Glomerular visceral epithelial cell (primary cell): Measurements from ENCODE around the gene MXRA7.

Experiments used
- DNase-seq: peaks from one replicate; pipeline ENCODE4 v3.0.0-alpha.2; 2016; ENCODE audit errors: extremely low spot score

Gene MXRA7

DNA sequence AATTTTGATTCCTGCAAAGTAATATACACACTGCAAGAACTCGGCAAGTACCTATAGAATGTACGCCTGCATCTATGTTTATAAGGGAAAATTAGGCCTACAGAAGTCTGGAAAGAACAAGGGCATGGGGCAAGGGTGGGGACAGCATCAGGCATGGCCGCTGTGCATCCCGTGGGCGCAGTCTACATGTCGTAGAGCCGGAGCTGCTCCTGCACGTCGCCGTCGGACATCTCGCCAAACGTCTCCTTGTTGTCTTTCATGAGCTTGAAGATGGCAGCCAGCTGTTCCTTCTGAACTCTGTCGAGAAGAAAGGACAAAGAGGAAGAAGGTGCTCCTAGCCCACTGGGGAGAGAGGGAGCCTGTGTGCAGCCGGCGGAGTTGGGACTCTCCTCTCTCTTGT, 33.4 kb downstream of the MXRA7 start:
- DNase-seq = no peak

DNA sequence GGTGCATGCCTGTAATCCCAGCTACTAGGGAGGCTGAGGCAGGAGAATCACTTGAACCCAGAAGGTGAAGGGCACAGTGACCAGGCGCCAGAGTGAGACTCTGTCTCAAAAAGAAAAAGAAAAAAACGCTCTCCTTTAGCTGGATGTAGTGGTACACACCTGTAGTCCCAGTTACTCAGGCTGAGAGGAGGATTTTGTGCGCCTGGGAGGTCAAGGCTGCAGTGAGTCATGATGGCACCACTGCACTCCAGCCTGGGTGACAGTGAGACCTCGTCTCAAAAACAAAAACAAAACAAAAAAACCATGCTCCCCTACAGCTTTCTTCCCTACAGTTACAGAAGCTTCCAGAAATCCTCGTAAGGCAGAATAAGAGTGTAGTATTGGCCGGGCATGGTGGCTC, 34.1 kb downstream of the MXRA7 start:
- DNase-seq = no peak

DNA sequence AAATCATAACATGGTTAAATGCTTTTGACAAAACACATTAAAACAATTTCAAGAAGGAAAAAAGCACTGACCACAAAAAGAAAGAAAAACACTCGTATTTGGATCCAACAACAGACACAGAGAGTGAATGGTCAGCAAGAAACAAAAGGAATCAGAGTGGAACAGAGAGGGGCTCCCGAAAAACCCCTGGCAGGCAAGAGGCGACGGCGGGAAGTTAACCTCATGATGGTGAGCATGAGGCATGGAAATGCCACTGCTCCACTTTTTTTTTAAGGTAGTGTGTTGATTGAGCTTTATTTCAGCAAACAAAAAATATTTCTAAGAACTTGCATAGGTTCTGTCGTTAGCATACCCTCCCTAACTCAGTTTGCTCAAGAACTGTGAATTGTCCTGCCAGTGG, 35.1 kb downstream of the MXRA7 start:
- no peak for DNase-seq

GRCh38 chr17:76674600-76674999, 36.2 kb downstream of the MXRA7 start:
- no peak for DNase-seq

- DNase-seq = no peak
Measured at GRCh38 chr17:76673729-76674128, 37.0 kb downstream of the MXRA7 start.

DNA sequence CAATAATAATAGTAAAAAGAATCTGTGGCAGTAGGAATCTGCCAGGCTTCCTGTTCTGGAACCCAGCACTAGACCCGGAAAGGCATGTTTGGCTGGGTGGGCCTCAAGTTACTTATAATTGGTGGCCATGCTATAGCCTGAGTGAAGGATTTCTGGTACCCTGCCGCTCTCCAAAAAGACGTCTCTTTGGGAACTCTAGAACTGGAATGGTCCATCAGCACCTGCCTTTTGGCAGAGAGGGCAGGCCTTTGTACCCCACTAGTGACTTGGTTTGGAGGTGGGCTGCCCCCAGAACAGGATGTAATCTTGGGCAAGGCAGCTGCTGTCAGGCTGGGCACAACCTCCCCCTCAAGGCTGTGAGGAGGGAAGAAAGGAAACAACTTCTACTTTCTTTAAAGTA, 37.9 kb downstream of the MXRA7 start:
- DNase-seq = no peak

GRCh38 chr17:76672270-76672851, 38.4 kb downstream of the MXRA7 start:
- no peak for DNase-seq

DNA sequence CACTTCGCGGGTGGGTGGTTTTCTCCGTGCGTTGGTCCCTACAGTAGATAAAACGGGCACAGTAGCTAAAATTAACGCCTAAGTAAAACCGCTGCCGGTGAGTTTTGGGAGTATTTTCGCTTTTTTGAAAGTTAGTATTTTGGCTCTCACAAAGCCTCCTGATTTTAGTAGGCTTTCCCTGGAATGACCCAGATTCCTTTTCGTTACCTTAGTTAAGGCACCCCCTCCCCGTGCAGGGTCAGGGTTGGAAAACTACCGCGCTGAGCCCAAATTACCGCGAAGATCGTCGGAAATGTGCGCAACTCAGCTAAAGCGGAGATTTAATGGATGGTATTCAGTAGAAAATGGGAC, 38.9 kb downstream of the MXRA7 start:
- DNase-seq = no peak

DNA sequence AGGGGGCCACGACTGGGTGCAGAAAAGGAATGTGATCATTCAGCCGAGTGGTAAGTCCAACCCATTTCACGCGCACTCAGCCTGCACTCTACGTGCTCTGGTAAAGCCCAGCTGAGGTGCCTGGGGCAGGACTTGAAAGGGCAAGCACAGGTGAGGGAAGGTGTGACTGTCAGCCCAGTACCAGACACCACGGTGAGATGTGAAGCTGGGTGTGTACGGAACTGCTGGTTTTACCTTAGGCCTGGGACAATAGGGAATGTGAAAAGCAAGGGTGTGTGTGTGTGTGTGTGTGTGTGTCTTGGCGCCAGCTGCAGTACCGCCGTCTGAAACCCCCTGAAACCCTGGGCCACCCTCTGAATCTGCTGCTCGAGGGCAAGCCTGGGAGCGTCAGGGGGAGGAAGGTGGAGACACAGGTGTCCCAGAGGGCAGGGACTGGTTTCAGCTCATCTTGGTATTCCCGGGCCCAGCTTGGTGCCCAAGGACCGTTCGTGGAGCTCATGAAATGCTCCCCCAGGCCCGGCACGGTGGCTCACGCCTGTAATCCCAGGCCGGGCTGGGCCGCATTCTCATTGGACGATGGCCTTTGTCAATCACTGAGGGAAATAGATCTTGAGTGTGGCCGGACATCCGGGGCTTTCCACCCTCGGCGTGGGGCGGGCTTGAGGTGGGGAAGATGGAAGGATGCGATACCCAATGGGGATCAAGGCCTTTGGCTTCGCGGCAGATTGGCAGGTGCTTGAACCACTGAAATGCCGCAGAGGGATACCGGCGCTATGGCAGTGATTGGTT, 39.4 kb downstream of the MXRA7 start:
- DNase-seq = peak; percentile 100

- DNase-seq = no peak
Measured at GRCh38 chr17:76670718-76671122, 40.0 kb downstream of the MXRA7 start.

DNA sequence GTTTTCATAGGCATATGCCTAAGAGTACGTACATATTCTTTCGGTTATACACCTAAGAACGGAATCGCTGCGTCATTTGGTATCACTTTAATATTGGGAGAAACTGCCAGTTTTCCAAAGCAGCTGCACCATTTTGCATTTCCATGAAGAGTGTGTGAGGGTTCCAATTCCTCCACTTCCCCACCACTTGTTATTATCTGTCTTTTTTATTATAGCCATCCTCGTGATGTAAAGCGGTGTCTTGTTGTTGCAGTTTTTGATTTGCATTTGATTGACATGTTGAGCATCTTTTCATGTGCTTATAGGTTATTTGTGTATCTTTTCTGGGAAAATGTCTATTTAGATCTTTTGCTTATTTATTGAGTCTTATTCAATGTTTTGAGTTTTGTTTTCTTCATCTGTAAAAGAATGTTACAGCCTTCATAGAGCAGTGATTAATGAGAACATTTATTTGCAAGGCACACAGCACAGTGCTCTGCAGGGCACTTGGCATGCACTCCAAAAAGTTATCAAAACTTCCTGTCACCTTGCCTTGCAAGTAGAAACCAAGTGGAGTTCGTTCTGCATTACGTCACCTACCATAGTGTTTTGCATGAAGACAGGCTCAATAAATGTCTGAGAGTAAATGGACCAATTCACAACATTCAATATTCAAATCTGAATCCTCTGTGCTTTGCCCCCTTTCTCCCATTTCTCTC, 40.6 kb downstream of the MXRA7 start:
- peak; percentile 32 for DNase-seq

DNA sequence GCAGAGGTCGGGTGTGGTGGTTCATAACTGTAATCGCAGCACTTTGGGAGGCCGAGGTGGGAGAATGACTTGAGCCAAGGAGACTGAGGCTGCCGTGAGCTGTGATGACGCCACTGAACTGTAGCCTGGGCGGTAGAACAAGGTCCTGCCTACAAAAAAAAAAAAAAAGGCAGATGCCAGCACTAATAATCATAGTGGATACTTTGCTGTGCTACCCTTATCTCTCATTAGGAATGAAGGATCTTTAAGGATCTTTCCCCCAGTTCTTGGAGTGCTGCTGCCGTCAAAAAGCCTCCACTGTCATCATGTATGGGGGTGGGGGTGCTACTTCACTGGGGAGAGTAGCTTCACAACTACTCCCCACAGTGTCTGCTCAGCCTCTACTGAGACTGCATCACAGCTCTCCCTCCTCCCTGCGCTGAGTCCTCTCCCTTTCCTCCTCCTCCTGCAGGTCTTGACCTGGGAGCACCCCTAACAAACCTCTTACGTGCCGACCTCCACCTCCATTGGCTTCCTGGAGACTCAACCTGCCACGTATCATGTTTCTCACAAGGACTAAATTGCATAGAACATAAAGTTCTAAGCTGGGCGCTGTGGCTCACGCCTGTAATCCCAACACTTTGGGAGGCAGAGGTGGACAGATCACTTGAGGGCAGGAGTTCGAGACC, 42.8 kb downstream of the MXRA7 start:
- DNase-seq = no peak

DNA sequence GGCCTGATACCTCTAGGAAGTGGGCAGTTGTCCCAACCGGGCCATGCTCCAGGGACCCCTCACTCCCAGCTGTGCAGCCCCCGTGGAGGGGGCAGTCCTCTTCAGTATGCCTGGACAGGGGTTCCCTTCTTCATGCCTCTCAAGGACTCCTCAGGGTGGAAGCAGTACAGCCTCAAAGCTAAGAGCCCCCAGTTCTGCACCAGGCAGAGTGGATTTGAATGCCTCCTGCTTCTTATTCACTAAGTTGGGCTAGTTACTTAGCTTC, 43.3 kb downstream of the MXRA7 start:
- no peak for DNase-seq

- no peak for DNase-seq
Measured at GRCh38 chr17:76660656-76661042, 50.1 kb downstream of the MXRA7 start.

- DNase-seq = peak; percentile 71
Measured at GRCh38 chr17:76659928-76660655, 50.7 kb downstream of the MXRA7 start.

DNA sequence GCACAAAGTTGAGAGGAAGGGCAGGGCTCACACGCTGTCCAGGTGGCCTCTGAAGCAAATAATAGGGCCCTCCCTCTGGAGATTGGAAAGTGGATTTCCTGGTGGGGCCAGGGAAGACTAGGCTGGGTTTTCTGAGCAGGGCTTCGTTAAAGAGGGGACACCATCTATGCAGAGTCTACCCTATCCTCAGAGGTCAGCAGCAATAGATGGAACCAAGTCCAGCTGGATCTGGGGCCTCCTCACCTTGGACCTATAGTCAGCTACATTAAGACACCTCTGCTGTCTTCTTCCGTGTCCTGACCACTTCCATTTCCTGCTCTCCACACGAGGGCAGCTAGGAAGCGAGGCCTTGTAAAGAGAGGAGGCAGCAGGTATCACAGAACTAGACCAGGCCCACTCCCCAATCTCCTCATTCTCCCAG, 52.5 kb downstream of the MXRA7 start:
- DNase-seq = no peak

DNA sequence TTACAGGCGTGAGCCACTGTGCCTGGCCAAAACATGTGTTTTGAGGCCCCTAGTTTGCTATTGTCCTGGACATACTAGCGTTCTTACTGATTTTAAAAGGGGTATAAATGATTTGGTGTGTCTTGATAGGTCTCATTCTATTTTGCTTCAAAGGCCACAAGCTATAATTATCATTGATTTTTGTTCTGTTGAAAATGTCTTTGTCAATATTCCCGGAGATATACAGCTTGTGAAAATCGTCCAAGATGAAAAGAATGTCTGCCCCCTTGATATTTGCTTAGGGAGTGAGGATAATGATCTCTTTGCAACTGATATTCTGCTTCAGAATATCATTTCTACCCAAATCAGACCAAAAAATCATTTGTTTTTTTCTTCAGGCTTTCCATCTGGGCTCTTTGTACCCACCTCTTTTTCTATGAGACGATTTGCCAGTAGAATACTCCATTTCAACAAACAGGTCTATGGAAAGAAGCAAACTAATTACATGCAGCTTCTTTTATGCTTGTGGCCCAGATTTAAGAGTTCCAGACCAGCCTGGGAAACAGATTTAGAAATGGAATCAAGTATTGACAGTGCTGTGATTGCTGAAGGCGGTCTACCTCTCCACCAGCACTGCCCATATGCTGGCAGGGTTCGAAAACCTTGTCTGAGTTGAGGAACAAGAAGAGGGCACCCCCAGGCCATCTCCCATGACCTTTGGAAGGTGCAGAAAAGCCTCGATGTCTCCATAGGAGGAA, 53.1 kb downstream of the MXRA7 start:
- no peak for DNase-seq

GRCh38 chr17:76654408-76654807, 56.4 kb downstream of the MXRA7 start:
- DNase-seq = no peak

DNA sequence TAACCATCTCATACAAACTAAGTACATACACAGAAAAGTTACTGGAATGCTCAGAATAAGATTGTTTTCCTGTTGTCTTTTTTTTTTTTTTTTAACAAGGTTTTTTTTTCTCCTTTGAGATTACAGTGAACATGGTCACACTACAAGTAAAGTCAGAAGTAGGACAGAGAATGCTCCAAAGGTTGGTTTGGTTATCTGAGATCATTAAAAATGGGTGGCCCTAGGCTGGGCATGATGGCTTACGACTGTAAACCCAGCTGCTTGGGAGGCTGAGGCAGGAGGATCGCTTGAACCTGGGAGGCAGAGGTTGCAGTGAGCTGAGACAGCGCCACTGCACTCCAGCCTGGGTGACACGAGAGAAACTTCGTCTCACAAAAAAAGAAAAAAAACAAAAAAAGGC, 60.3 kb downstream of the MXRA7 start:
- no peak for DNase-seq

DNA sequence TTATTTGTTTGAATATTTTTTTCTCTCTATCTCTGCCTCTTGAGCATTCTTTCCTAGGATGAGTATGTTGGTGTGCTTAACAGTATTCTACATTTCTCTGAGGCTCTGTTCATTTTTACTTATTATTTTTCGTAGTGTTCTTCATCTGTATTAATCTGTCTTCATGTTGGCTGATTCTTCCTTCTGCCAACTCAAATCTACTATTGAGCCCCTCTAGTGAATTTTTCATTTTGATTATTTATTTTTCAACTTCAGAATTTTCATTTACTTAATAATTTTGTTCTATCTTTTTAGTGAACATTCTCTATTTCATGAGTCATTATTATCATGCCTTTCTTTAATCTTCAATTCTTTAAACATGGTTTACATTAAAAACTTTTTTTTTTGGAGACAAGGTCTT, 64.1 kb downstream of the MXRA7 start:
- DNase-seq = no peak

DNA sequence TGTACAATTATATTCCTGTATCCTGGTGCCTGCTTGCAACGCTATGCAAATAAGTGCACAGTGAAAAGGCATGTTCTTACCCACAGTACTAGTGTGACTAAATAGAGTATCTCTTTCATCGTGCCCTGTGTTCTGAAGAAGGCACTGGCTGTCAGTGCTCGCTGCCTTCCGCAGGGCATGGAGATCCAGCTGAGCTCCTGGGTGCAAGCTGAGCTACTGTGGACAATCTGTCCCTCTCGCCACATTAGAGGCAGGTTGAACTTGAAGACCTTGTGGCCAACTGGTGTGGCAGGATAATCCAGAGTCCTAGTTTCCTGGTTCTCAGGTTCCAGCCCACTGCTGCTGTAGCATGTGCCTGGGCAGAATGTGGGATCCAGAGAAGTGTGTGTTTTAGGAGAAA, 65.3 kb downstream of the MXRA7 start:
- DNase-seq = no peak

- peak; percentile 54 for DNase-seq
Measured at GRCh38 chr17:76644995-76645394, 65.8 kb downstream of the MXRA7 start.
